Ascending aorta (tissue), 2 donors: ENCODE results near the gene TRIM29. TPM values are rescaled to one million over a fixed set of nuclear protein-coding genes. Genes with fewer than 3 reads are reported as not detected.

Source experiments
- DNase-seq, 2 donors: peaks; one replicate each; pipeline ENCODE4 v3.0.0-alpha.2; 2019; ENCODE audit warnings: low spot score in 2 of 2
- H3K27ac ChIP-seq, 2 donors: fragments of 200-600 bp; sonication (generic); one replicate each; pipeline ENCODE4 v1.5.1; 2016 to 2017; ENCODE audit warnings: mild to moderate bottlenecking in 1 of 2
- H3K27me3 ChIP-seq: fragments of 200-600 bp; sonication (generic); one replicate; pipeline ENCODE4 v1.5.1; 2017
- H3K36me3 ChIP-seq, 2 donors: fragments of 200-600 bp; sonication (generic); one replicate each; pipeline ENCODE4 v1.5.1; 2016
- H3K4me1 ChIP-seq, 2 donors: fragments of 200-600 bp; sonication (generic); one replicate each; pipeline ENCODE4 v1.5.1; 2016 to 2017; ENCODE audit warnings: mild to moderate bottlenecking in 1 of 2
- H3K4me3 ChIP-seq, 2 donors: fragments of 200-600 bp; sonication (generic); one replicate each; pipeline ENCODE4 v1.5.1; 2016 to 2017; ENCODE audit warnings: mild to moderate bottlenecking in 1 of 2
- H3K9me3 ChIP-seq, 2 donors: fragments of 200-600 bp; sonication (generic); one replicate each; pipeline ENCODE4 v1.5.1; 2016
- CTCF ChIP-seq, 3 experiments: fragments of 200-600 bp in 2 of 3; fragments of 450-650 bp in 1 of 3; sonication (generic) in 2 of 3; IDR thresholded peaks; one replicate each; pipeline ENCODE4 v1.5.1; 2016 to 2019; ENCODE audit warnings: antibody characterized with exemption in 3 of 3, mild to moderate bottlenecking in 1 of 3, moderate library complexity in 1 of 3
- intact Hi-C: fragments of 100-400 bp; cut with DNase I; formaldehyde crosslinking; loops from one replicate; pipeline ENCODE4 v1.15.1; 2023
- total RNA-seq: library from RNA; depleted of rRNA; stranded (reverse); fragments of >200 nt; gene quantifications from one replicate; pipeline ENCODE4 v1.1.0, GENCODE V29; 2016

The TRIM29 gene
- 0.43 TPM for total RNA-seq

- H3K27ac ChIP-seq, result no peak within 1 kb of the TSS
- H3K27me3 ChIP-seq, result no peaks in the 10 kb centered on the region
- intact Hi-C loops, result no loop called here
- no peak within 1 kb of the TSS for H3K4me3 ChIP-seq
- TF ChIP-seq CTCF (IDR thresholded peaks at IDR 0.05), result no peak
- no peaks in the 10 kb centered on the region for H3K9me3 ChIP-seq
- DNase-seq, result peak; percentile 7 to 59
- H3K36me3 ChIP-seq, result no peaks in the 10 kb centered on the region
- no peaks in the 10 kb centered on the region for H3K4me1 ChIP-seq
These were observed at the start of gene TRIM29 for GRCh38 chr11:120137611-120138521. Gene TRIM29, minus strand, starts transcription at chr11:120138113. Its CDS starts 82 bp downstream, at chr11:120138031.

GRCh38 chr11:120186774-120187591 lies 49.1 kb upstream of the TRIM29 start:
- Histone ChIP-seq H3K4me1 (no peaks in the 10 kb centered on the region), H3K27me3 (no peaks in the 10 kb centered on the region), H3K9me3 (no peaks in the 10 kb centered on the region), H3K36me3 (no peaks in the 10 kb centered on the region), H3K4me3 (no peak overlapping the region), H3K27ac (no peak overlapping the region)
- no peak for TF ChIP-seq CTCF (IDR thresholded peaks at IDR 0.05)
- intact Hi-C loops, result no loop called here
- peak in 1 of 2 donors; percentile 48 for DNase-seq

GRCh38 chr11:120186456-120186773 lies 48.5 kb upstream of the TRIM29 start:
- H3K4me1 ChIP-seq, result no peaks in the 10 kb centered on the region
- intact Hi-C loops, result no loop called here

GRCh38 chr11:120185706-120186455 lies 48.0 kb upstream of the TRIM29 start:
- no peaks in the 10 kb centered on the region for H3K9me3 ChIP-seq
- H3K27me3 ChIP-seq, result no peaks in the 10 kb centered on the region
- DNase-seq, result no peak
- no peak overlapping the region for H3K27ac ChIP-seq
- intact Hi-C loops, result no loop called here
- no peak overlapping the region for H3K4me3 ChIP-seq
- no peaks in the 10 kb centered on the region for H3K4me1 ChIP-seq
- no peaks in the 10 kb centered on the region for H3K36me3 ChIP-seq
- TF ChIP-seq CTCF (IDR thresholded peaks at IDR 0.05), result no peak

More at GRCh38 chr11:120186456-120186773, 48.5 kb upstream of the TRIM29 start:
- H3K27me3 ChIP-seq, result no peaks in the 10 kb centered on the region
- no peak overlapping the region for H3K27ac ChIP-seq
- H3K9me3 ChIP-seq, result no peaks in the 10 kb centered on the region
- no peak for TF ChIP-seq CTCF (IDR thresholded peaks at IDR 0.05)
- H3K4me3 ChIP-seq, result no peak overlapping the region
- peak in 1 of 2 donors; percentile 46 for DNase-seq
- H3K36me3 ChIP-seq, result no peaks in the 10 kb centered on the region

- Histone ChIP-seq H3K4me1 (no peaks in the 10 kb centered on the region), H3K9me3 (no peaks in the 10 kb centered on the region), H3K36me3 (no peaks in the 10 kb centered on the region), H3K27me3 (no peaks in the 10 kb centered on the region), H3K4me3 (no peak overlapping the region), H3K27ac (peak overlapping the region in 1 of 2 donors; percentile 40)
- intact Hi-C loops, result no loop called here
- TF ChIP-seq CTCF (IDR thresholded peaks at IDR 0.05), result no peak
- DNase-seq, result peak in 1 of 2 donors; percentile 67
These were observed 47.2 kb upstream of the TRIM29 start for GRCh38 chr11:120184946-120185705.
